Measurements from ENCODE around the gene HAND1.

DNA sequence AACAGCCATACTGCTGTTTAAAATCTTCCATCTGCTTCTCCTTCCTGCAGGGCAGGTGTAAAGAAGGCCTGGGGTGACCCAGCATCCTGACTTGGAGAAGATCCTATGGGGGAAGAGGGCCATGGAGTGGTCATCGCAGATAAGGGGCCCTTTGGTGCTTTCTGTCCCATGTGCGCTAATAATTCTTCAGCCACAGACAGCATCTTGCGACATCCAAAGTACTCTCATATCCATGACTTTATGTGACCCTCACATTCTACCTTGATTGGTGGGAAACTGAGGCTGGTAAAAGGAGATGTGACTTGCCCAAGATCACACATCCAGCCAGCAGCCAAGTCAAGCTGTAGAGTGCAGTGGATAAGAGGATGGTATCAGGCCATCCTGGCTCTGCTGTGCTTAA, 44.3 kb upstream of the HAND1 start:
- no peak for TF ChIP-seq SUZ12 (IDR thresholded peaks at IDR 0.05; ENCODE audit: extremely low read depth, insufficient read depth, insufficient read length)
- TF ChIP-seq YY1 (IDR thresholded peaks at IDR 0.05; ENCODE audit: insufficient read depth, insufficient read length), result no peak
- no peak for TF ChIP-seq ZNF274 (IDR thresholded peaks at IDR 0.05; ENCODE audit: low read depth, low read length)

Data from NT2/D1 (cell line).